GM21526 (cell line): ENCODE data around the gene PCSK7.
"Not testable (repeated sequence)": the region's sequence is repeated elsewhere in the genome, so short reads cannot be mapped to it uniquely, and the experiment has no call there.

Experiments used
- ATAC-seq: cut with Tn5 transposase; IDR thresholded peaks from one replicate; pipeline ENCODE4 v1.9.1; 2021; ENCODE audit warnings: moderate library complexity; ENCODE audit not compliant: unreplicated experiment, low FRiP score

The PCSK7 gene, protein sequence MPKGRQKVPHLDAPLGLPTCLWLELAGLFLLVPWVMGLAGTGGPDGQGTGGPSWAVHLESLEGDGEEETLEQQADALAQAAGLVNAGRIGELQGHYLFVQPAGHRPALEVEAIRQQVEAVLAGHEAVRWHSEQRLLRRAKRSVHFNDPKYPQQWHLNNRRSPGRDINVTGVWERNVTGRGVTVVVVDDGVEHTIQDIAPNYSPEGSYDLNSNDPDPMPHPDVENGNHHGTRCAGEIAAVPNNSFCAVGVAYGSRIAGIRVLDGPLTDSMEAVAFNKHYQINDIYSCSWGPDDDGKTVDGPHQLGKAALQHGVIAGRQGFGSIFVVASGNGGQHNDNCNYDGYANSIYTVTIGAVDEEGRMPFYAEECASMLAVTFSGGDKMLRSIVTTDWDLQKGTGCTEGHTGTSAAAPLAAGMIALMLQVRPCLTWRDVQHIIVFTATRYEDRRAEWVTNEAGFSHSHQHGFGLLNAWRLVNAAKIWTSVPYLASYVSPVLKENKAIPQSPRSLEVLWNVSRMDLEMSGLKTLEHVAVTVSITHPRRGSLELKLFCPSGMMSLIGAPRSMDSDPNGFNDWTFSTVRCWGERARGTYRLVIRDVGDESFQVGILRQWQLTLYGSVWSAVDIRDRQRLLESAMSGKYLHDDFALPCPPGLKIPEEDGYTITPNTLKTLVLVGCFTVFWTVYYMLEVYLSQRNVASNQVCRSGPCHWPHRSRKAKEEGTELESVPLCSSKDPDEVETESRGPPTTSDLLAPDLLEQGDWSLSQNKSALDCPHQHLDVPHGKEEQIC

DNA sequence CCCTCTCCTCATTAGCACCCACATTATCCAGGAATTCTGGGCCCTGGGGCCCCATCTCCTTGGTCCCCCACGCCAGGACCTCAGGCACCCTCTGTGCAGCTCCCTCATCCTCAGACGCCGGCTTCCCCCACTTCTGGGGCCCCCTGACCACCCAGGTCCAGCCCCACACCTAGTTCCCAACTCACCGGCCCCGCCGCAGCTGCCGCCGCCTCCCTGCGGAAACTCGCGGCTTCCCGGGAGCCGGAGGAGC is at the start of gene PCSK7:
Gene PCSK7, minus strand, starts transcription at position 232 of the 250 bp plus-strand sequence. CDS start 2,229 bp downstream, outside the sequence.
- no peak for ATAC-seq

DNA sequence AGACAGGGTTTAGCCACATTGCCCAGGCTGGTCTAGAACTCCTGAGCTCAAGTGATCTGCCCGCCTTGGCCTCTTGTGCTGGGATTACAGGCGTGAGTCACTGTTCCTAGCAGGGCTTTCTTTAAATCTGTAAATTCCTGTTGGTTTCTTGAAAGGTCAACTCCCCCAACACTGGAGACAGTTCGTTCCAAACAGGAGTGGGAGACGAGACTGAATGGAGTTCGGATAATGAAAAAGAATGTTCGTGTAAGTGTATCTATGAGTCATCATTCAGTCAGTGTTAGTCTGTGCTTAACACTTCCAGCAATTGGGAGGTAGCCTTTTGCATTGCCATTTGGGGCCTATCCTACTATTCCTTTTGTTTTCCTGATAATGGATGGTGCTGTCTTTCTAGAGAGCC is 49.3 kb upstream of the PCSK7 start:
- ATAC-seq, result no peak

DNA sequence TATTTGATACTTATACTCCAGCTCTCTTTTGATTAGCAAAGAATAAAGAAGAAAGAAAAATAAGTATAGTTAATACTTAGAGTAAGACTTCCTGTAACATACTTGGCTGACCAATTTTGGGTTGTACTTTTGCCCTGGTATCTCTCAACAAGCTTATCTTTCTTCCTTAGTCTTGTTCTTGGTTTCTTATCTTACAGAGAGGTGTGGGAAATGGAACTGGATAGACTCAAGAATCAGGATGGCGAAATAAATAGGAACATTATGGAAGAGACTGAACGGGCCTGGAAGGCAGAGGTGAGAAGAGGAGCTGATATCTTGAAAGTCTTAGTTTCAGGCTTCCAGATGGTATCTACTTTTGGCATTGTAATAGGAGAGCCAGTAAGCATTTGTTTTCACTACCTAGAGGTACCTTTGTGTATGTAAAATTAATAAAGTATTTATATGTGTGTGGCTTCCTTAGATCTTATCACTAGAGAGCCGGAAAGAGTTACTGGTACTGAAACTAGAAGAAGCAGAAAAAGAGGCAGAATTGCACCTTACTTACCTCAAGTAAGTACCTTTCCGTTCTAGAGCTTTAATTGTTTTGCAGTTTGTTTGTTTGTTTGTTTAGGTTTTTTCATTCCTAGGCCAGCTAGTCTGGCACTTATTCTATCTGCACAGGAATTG is 48.0 kb upstream of the PCSK7 start:
- ATAC-seq, result no peak

DNA sequence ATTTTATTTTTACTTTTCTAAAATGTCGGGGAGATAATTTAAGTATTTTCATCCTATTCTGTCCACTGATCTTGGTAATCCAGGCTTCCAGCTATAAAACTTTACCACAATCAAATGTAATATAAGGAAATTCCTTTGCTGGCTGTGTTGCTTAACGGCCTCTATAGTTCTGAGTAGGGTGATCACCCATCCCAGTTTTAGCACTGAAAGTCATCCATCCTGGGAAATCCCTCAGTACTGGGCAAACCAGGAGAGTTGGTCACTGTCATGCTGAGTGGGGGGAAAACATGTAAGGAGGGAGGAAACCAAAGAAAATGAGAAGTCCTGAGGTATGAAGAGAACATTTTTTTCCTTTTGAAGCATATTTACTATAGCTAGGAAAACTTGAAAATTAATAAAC is 46.5 kb upstream of the PCSK7 start:
- no peak for ATAC-seq

DNA sequence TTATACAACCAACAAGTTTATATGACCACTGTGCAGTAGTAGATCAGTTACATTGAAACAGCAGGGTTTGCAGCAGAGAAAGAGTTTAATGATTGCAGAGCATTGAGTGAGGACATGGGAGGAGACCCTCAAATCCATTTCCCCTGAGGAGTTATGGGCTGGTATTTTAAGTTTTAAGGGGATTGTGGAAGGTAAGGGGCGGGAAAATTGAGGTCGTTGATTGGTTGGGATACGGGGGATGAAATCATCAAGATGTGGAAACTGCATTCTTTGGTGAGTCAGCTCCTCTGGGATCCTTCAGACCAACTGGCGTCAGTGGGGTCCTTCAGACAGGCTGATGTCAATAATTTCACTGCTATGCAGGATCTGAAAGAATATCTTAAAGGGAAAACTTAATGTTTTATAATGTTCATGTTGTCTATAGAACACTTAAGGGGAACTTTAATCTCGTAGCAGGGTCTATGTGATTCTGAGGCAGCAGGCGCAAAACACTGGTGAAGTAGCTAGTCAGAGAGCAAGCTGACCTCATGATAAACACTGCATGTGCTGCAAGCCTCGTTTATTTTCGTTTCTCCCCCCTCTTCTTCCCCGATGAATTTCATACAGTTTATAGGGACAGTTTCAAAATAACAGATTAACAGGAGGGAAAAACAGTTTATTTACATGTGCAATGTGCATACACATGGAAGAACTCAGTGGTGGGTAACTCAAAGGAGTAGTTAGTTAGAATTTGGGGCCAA is 41.8 kb upstream of the PCSK7 start:
- ATAC-seq, result no peak

DNA sequence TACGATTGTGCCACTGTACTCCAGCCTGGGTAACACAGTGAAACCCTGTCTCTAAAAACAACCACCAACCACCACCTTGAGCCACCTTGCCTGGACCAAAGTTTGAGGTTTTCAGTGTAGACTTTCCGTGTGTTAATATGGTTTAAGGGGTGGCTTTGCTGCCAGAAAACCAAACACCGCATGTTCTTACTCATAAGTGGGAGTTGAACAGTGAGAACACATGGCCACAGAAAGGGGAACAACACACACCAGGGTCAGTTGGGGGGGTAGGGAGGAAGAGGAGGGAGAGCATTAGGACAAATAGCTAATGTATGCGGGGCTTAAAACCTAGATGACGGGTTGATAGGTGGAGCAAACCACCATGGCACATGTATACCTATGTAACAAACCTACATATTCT is 40.3 kb upstream of the PCSK7 start:
- ATAC-seq, result not testable (repeated sequence)

DNA sequence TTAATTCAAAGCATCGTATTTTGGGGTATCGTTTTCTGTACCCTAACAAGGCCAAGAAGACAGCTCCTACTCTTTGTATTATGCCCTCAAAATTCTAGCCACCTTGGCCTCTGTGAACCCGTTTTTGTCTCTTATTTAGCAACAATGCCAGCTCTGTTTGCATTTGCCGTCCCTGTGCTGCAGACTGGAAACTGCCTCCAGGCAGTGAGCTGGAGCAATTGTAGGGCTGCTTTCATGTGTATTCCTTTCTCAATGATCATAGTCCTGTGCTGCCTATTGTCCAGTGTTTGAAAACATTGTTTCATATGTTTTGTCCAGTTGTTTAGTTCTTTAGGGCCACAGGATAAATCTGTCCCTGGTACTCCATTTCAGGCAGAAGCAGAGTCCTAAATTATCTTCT is 39.3 kb upstream of the PCSK7 start:
- no peak for ATAC-seq

DNA sequence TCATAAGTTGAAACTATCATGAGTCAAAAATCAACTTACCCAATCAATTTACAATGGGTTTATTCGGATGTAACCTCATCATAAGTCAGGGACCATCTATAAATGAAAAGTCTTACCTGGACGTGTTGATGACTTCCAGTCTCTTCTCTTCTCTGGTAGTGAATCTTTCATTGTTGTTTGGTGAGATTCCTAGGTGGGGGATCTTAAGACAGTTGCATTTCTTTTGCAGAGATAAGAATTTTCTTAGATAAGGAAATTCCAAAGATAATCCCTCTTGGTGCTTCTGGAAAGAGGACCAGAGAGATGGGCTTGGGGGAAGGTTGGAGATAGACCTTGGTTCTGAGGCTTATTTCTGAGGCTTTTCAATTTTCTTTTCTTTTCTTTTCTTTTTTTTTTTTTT is 38.0 kb upstream of the PCSK7 start:
- ATAC-seq, result no peak

DNA sequence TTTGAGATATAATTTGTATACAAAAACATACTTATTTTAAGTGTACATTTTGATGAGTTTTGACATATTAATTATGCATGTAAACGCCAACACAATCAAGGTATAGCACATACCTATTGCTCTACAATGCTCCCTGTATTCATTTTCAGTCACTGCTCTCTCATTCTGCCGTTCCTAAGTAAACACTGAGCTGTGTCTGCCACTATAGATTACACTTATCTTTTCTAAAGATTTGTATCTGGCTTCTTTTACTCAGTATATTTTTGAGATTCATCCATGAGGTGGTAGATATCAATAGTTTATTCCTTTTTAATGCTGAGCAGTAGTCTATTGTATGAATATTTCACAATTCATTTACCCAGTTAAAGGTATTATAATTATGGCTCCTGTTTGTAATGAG is 33.9 kb upstream of the PCSK7 start:
- ATAC-seq, result no peak

DNA sequence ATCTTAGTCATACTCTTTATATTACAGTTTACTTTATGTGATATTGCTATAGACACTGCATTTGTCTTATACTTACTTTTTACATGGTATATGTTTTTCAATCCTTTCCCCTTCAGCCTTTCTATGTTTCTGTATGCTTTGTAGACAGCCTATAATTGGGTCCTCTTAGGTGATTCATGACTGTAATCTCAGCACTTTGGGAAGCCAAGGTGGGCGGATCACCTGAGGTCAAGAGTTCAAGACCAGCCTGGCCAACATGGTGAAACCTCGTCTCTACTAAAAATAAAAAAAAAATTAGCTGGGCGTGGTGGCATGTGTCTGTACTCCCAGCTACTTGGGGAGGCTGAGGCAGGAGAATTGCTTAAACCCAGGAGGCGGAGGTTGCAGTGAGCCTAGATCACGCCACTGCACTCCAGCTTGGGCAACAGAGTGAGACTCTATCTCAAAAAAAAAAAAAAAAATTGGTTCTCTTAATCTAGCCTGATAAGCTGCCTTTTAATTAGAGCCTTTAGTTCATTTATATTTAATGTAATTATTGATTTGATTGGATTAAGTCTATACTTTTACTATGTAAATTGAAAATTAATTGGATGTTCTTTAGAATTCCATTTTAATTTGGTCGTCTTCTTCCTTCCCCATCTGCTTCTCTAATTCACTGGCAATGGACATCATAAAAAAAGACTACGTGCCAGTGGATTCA is 32.9 kb upstream of the PCSK7 start:
- not testable (repeated sequence) for ATAC-seq

DNA sequence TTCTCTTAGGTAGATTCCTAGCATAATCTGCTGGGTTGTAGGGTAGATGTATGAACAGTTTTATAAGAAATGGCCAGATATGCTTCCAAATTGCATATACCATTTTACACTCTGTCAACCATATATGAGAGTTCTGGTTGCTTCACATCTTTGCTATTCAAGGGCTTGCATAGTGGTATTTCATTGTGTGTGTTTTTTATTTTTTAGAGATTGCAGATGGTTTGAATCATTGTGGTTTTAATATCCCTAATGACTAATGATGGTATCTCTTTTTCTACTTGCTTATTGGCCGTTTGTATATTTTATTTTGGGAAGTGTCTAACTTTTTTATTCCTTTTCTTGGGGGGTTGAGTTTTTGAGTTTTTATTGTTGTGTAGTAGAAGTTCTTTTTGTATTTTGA is 27.5 kb upstream of the PCSK7 start:
- no peak for ATAC-seq

DNA sequence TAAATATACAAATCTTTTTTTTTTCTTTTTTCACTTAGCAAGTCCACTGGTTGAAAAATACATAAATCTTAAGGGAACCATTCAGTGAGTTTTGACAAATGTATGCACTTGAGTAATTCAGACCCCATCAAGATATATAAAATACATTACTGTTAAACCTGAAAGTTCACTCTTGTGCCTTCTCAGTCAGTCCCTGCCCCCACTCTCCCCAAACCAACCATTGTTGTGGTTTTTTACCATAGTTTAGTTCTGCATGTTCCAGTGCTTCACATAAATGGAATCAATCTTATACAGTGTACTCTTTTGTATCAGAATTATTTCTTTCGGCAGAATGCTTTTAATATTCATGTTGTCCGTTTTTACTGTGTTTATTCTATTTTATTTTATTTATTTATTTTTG is 26.7 kb upstream of the PCSK7 start:
- ATAC-seq, result no peak

DNA sequence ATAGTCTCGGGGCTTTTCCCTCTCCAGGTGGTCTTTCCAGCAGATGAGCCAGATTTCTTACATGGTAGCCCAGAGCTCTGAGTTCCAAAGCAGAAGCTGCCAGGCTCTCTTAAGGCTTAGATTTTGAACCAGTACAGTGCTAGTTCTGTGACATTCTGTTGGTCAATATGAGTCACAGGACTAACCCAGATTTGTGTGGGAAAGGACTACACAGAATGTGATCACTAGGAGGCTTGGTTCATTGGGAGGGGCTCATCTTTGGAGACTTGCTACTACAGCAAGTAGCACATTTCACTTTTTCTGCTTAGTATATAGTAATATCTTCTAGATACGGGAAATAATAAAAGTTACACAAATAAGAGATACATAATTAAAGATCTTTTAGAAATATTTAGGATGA is 24.7 kb upstream of the PCSK7 start:
- ATAC-seq, result no peak

DNA sequence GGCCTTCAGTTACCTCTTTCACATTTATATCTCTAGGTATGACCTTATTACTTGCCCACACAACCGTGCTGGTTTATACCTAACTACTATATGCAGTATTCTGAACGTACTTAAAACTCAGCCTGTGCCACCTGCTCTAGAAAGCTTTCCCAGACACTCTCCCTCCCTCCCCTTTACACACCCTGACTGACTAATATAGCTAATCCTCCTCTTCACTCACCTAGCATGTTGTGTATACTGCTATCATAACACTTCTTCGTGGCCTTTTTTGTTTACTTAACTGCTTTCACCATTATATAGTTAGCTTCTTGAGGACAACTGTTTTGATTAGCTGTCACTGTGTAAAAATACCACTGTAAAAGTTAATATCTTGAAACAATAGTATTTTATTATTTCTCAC is 24.1 kb upstream of the PCSK7 start:
- ATAC-seq, result no peak

DNA sequence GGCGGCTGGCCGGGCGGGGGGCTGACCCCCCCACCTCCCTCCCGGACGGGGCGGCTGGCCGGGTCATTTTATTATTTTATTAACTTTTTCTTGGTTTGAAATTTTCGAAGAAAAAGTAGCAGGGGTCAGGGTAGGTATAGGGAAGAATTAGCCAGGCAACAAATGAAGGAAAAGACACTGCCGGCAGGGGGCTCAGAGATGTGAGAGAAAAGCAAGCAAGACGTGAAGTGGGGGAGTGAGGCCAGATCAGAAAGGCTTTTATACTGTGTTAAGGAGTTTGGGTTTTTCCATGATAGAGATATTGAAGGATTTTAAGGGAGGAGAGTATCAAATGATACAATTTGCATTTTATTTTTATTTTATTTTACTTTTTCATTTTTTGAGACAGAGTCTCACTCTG is 19.6 kb upstream of the PCSK7 start:
- no peak for ATAC-seq

DNA sequence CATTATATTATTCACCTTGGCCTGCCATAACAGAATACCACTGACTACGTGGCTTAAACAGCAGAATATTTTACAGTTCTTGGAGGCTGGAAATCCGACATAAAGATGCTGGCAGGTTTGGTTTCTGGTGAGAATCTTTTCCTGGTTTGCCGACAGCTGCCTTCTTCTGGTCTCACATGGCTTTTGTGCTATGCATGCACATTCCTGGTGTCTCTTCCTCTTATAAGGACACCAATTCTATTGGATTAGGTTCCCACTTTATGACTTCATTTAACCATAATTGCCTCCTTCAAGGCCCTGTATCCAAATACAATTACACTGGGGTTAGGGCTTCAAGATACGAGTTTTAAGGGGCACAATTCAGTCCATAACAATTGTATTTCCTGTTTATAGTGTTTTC is 17.7 kb upstream of the PCSK7 start:
- ATAC-seq, result no peak

DNA sequence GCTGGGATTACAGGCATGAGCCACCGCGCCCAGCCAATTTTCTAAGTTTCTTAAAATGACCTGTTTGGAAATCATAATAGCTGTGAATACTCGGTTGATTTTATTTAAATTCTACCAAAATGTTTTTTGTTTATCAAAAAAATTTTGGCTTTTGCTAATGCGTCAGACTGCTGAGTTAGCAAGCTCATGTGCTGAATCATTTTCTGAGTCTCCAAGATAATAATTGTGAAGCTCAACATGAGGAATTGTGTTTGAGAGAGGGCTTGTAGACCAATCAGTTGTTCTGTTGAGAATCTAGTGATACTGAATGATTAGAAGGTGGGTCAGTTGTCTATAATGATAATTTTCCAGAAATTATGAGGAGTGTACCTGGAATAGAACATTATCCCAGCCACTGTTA is 16.5 kb upstream of the PCSK7 start:
- ATAC-seq, result no peak

DNA sequence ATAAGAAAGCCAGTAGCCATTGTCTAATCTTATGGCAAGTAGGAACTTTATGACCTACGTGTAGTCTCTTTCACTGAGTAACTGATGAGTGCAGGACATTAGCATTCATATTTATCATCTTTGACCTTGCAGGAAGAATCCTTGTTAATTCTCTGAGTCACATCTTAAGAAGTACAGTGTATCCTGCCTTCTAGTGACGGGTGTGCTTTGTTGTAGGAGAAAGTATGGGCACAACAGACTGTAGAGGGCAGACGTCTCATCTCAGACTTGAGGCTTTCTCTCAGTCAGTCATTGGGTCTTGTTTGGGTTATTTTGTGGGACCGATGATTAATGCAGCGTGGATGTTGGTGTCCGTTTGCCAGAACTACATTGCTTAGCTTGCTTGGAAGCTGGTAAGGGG is 7.4 kb upstream of the PCSK7 start:
- ATAC-seq, result no peak

DNA sequence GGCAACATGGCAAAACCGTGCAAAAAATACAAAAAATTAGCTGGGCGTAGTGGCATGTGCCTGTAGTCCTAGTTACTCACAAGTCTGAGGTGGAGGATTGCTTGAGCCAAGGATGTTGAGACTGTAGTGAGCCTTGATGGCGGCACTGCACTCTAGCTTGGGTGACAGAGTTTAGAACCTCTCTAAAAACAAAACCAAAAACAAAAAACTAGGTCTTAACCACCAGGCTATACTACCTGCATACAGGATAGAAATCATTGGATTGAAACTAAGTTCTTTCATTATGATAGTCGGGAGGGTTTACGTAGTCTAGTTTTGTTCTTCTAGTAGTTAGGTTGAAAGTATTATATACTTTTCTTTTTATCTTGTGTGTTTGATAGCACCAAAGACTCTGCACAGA is 6.3 kb upstream of the PCSK7 start:
- ATAC-seq, result no peak

DNA sequence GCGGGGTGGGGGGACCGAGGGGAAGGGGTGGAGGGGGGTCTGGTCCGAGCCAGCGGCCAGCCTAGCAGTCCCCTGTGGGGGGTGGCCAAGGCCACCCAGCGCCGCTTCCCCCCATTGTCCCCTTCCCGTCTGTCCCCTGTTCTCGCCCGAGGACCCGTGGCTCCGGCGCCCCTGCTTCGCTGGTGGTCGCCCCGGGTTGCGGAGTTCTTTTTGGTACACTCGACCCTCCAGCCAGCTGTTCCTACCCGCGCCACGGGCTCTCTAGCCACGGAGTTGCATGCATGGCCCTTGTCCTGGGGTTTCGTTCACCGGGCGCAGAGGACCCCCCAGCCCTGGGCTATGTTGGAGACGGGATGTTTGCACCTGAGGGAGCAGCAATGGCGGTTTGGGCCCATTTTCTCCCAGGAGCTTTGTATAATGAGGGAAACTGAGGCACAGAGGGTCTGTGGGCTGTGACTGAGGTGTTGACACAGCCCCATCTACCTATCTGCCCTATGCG is 1.1 kb upstream of the PCSK7 start:
- ATAC-seq, result no peak
